Activated CD8-positive, alpha-beta memory T cell treated with anti-CD3 and anti-CD28 coated beads for 36 hours (primary cell): Measurements from ENCODE around the gene KY. TPM values are rescaled to one million over a fixed set of nuclear protein-coding genes. Genes with fewer than 3 reads are reported as not detected.
"Not testable (repeated sequence)": the region's sequence is repeated elsewhere in the genome, so short reads cannot be mapped to it uniquely, and the experiment has no call there.

ENCODE experiments used
- CTCF ChIA-PET: fragments of 350-600 bp; sonication (Branson Sonifier 250); formaldehyde crosslinking; loops from one replicate; lab custom pipeline; 2021; ENCODE audit warnings: antibody characterized with exemption; lab: Charles Lee
- POLR2A ChIA-PET: fragments of 350-600 bp; sonication (Branson Sonifier 250); formaldehyde crosslinking; loops from one replicate; lab custom pipeline; 2021; ENCODE audit warnings: antibody characterized with exemption; lab: Charles Lee
- total RNA-seq, 2 experiments: library from RNA; stranded (reverse); gene quantifications; one replicate each; pipeline ENCODE4 v1.2.3, GENCODE V29; 2021

KY gene
- total RNA-seq, 2 experiments from 2014 or later, result not detected

DNA sequence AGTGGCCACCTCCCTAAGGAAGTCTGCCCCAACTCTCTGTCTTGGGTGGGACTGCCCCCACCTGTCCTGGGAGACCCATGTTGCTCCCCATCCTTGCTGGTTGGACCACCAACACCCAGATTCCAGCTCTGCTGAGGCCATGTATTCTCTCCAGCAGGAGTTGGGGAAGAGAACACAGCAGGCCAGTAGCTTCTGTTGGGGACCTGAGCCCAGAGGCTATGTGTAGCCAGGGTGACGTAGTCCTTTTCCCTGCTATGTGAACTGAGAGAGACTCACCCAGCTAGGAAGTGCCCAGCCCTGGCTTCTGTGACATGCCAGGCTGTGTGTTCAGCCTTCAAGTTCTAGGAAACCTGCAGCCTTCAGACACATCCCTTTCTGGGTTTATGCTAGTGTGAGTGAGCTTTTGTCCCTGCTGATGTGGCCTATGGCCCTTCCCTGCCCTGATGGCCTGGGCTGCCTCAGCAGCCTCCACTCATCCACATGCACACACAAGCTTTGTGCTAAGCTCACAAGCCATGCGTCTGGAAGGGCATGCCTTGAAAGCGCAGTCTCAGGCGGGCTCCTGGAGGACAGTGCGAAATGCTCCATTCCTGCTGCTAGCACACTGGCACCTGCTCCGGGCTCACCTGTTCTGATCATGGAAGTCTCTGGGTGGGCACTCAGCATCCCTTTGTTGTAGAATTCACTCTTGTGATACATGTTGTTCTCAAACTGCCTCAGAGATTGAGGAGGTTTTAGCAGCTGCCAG lies 42.6 kb downstream of the KY start:
- ChIA-PET POLR2A (no interaction called here), CTCF (interaction anchor here (1.0 kb wide), 1 partner anchor 147 kb away, joined by 3 read pairs; no protein-coding TSS in a partner anchor)

DNA sequence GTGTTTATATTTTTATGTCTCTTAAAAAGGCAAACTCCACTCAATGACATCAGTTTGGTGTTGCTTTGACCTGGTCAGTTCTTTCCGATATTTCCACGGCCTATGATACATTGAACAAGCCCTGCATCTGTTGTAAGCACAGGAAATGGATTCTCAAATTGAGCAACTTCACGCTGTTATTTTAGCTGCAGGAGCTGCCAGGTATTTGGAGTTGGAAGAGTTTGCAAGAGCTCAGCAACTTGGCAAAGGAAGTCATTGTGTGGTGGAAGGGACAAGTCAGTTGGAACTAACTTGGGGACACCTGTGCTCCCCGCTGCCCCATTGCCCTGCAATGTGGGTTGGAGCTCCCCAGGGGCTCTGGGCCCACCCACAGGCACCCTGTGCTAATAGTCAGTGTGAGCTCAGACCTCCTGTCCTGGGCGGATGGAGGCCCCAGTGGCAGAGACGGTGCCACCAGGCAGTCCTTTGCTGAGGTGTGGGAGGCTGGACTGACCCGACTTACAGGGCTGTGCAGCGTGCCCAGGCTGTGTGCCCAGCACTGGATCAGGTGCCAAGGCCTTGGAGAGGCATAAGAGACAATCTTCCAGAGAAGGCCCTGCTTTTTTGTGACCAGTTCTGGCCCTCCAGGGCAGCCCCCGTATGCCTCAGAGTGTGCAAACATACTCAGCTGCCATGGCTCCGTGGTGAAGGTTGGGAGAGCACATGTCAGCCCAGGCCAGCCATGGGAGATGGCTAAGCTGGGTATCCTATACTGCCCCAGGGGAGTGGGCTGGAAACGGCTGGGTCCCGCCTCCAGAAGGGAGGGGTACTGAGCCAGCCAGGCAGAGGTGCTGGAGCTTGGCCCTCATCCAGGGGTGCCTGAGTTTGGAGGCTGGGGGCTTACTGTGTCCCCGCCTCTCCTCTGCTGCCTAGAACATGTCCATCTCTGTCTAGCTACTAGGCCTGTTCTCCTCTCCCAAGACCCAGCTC lies 43.5 kb downstream of the KY start:
- ChIA-PET POLR2A (no interaction called here), CTCF (interaction anchor here (1.0 kb wide), 1 partner anchor 147 kb away, joined by 3 read pairs; no protein-coding TSS in a partner anchor)

DNA sequence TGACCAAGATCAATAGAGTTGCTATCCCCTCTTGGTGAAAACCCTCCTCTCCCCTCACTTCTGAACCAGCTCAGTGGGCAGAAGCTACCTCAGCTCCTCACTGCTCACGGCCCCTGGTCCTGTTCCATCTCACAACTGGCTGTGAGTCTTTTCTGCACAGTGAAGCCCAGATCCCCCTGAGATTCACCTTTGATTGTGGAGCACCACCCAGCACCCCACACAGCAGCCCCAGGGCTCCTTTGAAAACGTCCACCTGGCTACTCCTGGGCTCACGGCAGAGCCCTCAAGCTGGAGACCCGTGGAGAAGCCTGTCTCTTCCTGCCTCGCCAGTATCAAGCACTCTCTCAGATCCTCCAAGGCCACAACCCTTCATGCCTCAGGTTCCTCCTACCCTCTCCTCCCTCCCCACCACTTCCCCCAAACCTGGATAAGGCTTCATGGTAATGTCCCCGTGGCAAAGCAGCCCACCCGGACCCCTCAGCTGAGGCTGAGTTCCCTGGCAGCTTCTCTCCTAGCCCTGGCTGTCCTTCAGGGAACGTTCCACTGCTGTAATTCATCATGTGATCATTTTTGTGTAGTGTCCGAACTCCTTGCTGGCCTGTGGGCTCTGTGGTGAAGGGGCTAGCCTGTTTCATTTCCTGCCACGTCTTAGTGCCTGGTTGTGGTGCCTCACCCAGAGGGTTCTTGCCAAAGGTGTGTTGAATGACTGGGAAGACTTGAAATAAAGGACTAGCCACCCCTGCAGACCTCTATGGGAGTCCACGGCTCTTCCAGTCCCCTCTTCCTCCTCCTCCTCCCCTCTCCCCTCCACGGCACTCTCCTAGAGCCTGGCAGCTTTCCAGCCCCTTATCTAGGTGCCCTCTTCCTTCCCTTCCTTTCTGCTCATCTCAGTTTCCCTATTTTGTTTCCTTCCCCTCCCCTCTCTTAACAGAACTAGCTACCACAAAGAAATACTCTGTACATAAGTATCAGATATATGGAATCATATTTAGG lies 44.5 kb downstream of the KY start:
- POLR2A ChIA-PET, result no interaction called here
- CTCF ChIA-PET, result no interaction called here

DNA sequence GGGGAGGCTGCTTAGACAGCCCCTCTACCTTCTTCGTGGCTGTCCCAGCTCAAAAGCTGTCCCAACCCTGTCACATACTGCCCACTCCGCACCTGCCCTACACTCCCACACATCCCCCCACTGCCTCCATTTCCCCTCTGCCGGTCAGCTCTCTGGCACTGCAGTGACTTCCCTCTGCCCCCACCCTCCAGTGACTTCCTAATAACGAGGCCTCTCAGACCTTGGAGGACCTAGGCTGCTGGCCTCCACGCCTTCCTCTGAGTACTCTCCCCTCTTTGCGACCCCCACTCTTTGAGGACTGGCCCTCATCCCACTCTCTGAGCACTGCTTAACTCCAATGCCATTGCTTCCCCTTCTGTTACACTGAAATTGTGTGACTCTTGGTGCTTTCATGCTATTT lies 45.3 kb downstream of the KY start:
- ChIA-PET POLR2A (no interaction called here), CTCF (no interaction called here)

DNA sequence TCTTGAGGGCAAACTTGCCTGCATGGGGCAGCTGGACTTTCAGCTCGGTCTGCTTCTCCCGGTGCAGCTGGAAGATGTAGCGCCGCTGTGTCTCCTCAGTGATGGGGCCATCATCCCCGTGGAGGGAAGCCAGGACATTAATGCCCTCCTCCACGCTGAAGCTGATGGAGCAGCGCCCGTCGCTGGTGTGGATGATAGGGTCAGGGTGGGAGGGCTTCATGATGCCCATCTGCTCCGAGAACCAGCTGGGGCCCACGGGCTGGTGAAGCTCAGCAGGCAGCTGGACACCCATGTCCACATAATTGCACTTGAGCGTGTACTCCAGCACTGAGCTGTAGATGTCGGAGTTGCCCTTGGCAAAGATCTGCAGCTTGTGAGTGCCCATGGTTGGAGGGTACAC lies 46.9 kb downstream of the KY start:
- CTCF ChIA-PET, result no interaction called here
- POLR2A ChIA-PET, result no interaction called here

DNA sequence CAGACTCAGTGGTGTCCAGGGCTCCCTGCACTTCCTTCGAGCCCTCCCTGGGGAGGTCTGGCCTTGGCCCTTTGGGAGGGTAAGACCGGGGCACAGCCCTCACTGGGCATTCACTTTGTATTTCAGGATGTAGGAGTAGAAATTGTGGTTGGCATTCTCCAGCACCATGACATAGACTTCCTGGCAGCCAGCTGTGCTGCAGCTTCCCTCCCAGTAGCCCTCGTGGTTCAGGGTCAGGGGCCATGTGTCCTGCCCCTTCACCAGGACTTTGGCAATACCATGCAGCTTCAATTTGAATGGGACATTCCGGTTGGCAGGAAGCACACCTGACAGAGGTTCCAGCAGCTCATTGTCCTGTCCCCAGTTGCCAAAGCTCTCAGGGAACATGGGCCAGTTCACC lies 47.3 kb downstream of the KY start:
- ChIA-PET CTCF (no interaction called here), POLR2A (no interaction called here)

DNA sequence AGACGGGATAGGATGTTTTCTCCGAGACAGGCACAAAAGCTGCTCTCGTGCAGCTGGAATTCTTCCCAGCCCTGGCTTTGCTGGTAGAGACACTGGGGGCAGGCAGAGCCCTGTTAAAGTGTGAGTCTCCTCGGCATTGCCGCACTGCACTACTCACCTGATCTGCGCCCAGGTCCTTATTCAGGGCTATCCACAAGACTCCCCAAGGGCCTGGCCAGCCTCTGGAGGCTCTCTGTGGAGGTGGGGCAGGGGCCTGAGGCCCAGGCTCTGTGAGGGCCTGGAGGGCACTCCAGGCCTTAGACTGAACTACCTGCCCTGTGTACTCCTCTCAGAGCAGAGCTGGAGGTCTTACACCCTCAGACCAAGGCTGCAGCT lies 48.4 kb downstream of the KY start:
- POLR2A ChIA-PET, result no interaction called here
- CTCF ChIA-PET, result interaction anchor here (2.9 kb wide), 1 partner anchor 153 kb away, joined by 13 read pairs; no protein-coding TSS in a partner anchor

DNA sequence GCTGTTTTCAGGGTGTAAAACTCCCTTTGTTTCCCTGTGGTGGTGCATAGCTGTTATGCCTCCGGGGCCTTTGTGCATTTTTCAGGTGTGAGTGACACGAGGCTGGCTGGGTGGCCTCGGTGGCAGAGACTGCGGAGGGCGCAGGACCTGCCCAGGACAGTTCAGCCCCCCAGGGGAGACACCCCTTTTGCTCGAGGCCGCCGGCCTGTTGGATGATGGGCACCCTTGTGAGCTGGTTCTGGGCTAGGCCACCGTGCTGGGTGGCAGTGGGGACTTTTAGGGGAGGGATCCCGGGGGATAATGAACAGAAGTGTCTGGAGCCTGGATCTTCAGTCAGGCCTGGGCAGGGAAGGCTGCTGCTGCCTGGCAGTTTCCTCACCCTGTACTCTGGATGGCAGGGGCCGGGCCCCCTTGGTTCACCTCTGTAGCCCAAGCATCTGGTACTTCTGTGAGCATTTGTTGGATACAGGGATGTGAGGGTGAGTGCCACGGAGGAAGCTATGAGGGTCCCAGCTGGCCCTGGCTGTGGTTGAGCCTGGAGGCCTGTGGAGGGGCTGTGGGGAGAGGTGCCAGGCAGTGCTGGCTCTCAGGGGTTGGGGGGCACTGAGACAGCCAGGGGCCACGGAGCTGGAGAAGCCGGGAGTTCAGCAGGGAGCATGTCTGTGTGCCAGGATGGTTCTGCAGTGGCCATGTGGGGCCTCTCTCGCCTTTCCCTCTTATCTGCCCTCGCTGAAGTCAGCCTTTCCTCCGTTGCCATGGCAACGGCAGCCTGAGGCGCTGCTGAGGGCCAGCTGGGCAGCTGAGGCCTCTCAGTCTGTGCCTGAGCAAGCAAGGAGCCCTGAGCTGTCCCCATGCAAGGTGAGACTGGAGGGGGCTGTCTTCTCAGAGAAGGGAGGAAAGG lies 49.0 kb downstream of the KY start:
- ChIA-PET CTCF (interaction anchor here (1.2 to 2.9 kb wide), 6 partner anchors 10 to 237 kb away, joined by 3 to 13 read pairs (median 5); no protein-coding TSS in a partner anchor), POLR2A (no interaction called here)

DNA sequence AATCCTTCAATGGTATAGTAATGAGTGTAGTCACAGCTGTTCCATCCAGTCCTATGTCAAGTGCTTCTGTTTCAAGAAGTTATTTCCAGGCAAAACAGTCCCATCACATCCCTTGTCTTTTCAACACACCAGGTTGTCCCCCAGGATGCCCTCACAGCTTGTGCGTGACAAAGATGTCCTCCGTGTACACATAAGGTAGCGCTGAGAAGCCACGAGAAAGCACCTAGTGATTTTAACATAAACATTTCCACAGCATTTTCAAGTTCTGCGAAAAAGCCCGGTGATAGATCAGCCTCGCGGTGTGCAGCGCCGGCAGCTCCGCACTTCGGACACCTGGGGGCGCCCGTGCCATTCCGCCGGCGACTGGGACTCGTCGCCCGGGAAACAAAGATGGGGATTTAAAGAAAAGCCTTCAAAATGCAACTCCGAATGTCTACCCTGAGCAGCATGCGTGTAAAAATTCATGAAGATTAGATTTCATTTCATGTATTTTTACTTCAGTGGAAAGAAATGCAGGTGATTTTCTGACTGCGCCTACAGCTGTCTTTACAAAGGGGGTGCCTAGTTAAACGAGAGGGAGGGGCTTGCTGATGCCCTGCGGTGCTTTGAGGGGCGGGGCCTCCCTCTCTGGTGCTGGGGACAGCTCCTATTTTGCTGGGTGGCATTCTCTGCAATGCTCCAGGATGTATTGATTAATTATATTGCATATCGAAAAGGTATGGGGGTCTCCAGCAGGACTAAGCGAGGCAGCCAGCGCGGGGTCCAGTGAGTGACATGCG lies 49.9 kb downstream of the KY start:
- POLR2A ChIA-PET, result no interaction called here
- CTCF ChIA-PET, result interaction anchor here (0.6 to 2.9 kb wide), 8 partner anchors 9 to 1444 kb away, joined by 3 to 13 read pairs (median 4); no protein-coding TSS in a partner anchor

DNA sequence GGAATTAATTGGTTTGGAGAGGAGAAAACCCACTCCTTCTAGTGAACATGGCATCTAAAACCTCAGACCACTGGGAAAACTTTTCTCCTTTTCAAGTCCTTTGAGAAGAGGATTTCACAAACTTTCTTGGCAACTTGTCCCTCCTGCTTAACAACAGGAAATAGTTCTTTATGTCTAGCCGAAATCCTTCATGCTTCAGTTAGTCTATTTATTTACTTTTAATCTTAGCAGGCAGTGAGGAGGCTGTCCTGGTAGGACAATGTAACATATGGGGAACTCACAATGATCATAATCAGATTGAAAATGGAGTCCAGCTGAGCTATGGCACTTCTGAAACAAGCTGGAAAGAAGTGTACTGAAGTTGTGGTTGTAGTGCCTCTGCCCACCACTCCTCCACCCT lies 50.6 kb downstream of the KY start:
- ChIA-PET CTCF (interaction anchor here (0.6 to 2.9 kb wide), 7 partner anchors 8 to 1444 kb away, joined by 3 to 13 read pairs (median 5); no protein-coding TSS in a partner anchor), POLR2A (no interaction called here)

DNA sequence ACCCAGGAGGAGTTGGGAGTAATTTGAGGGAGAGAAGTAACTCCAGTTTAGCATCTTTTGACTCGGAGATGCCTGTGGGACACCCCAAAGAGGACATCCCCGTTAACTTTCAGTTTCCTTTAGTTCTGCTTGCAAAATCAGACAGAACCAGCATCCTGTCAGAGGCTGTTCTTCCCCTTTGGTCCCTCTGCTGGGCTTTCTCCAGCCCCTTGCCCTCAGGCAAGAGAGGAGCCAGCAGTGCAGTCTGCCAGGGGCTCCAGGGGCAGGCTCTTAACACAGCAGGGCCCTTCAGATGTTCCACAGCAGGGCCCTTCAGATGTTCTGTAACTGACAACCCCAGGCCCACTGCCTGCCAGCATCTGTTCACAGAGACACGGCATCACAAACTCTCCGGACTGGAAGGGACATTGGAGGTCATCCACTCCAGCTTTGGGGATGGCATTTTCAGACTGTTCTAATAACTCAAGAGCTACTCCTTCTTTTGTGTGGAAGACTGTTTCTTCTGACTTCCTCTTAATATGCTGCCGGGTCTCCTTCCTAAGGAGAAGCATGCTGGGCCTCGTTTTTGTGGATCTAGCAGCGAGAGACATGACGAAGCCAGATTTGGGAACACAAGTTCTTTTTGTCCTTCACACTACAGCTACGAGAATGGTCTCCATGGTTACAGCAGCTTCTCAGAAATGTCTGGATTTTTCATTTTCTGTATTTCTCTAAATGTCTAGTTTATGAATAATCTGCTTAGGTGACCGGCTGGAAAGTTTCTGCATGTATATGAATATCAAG lies 51.9 kb downstream of the KY start:
- POLR2A ChIA-PET, result no interaction called here
- CTCF ChIA-PET, result no interaction called here

DNA sequence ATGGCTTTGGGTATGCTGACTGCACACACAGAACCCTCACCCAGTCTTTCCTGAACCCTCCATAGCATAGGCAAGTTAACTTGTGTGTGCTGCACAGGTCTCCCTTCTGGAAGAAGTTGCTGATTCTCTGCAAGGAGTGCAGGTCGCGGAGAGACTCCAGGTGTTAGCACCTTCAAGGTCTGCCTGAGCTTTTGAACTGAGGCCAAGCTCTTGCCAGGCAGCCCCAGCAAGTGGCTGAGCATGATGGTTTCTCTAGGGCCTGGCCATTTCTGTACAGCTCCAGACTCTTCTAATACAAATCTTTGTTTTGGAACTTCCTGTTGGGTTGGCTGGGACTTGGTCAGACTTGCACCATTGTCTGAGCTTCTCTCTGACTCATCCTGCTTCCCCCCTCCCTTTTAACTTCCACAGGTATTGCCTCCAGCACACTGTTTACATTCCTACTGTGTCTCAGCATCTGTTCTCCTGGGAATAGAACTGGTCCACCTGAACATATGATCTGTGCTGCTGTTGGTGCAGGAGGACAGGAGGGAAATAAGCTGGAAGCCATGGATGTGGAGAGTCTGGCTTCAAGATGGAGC lies 53.3 kb downstream of the KY start:
- ChIA-PET POLR2A (no interaction called here), CTCF (no interaction called here)

DNA sequence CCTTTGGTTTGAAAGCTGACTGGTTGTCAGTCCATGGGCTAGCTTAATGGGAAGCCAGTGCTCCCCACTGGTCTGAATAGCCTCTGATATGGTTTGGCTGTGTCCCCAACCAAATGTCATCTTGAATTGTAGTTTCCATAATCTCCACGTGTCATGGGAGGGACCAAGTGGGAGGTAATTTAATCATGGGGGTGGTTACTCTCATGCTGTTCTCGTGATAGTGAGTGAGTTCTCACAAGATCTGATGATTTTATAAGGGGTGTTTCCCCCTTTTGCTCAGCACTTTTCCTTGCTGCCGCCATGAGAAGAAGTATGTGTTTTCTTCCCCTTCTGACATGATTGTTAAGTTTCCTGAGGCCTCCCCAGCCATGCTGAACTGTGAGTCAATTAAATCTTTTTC lies 55.8 kb downstream of the KY start:
- POLR2A ChIA-PET, CTCF ChIA-PET: not testable (repeated sequence)

DNA sequence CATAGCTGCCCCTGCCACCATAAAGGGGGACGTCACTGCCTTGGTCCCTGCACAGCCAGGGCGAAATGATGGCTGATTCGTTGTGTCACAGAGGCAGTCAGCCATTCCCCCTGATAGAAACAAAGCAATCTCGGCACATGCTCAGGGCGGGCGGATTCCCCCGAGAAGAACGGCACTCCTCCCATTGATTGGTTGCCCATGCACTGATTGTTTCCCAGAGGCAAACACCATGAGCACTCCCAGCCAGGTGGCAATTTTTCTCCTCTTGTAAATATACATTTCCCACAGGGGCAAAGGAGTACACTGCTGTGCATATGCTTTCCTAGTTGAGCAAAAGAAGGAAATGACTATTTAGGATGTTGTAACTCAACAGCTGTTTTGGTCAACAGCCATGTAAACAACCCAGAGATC lies 56.5 kb downstream of the KY start:
- ChIA-PET CTCF (no interaction called here), POLR2A (no interaction called here)

DNA sequence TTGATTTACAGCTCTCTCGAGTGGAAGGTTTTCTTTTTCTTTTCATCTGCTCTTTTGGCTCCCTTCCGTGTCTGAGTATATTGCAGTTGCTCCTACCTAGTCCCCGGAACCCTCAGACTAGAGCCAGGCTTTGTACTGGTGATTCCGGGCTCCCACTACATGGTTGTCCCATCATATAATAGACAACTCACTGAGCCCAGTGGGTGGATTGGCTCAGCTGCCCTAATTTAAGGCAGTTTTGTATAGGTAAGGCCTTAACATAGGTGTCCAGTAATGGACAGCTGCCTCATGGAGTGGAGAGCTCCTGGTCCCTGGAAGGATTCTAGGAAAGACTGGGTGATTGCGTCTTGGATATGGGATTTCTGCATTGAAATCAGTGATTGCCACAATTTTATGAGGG lies 58.0 kb downstream of the KY start:
- POLR2A ChIA-PET, result no interaction called here
- CTCF ChIA-PET, result interaction anchor here (1.8 kb wide), 1 partner anchor 8 kb away, joined by 6 read pairs; no protein-coding TSS in a partner anchor

DNA sequence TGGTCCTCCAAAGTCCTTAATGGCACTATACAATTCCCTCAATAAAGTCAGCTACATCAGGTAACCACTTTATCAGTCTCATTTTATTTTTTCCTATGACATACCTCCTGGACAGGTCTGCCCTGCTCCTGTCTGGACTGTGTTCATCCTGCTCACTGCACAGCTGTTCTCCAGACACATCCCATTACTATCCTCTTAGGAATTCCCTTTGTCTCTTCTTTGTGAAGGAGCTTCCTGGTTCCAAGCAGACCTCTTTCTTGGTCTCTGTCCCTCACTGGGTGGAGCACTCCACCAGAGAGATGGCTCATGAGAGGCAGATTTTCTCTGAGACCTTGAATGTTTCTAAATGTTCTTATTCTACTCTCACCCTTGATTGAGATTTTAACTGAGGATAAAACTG lies 60.1 kb downstream of the KY start:
- ChIA-PET POLR2A (no interaction called here), CTCF (no interaction called here)
